Astrocyte (in vitro differentiated cells and primary cell): ENCODE measurements around the gene OSCP1.

Experiments used
- EZH2 ChIP-seq: IDR thresholded peaks from 2 replicates; pipeline ENCODE4 v1.6.1; 2012; ENCODE audit warnings: mild to moderate bottlenecking, low read length, inconsistent platforms; ENCODE audit not compliant: insufficient read depth
- TF ChIP-seq, protein P1 (sequence below): IDR thresholded peaks from 2 replicates; pipeline ENCODE4 v1.5.1; 2011; ENCODE audit warnings: low read depth, mild to moderate bottlenecking, inconsistent platforms, low read length, moderate library complexity; ENCODE audit not compliant: insufficient read depth

- TF ChIP-seq, protein P1, sequence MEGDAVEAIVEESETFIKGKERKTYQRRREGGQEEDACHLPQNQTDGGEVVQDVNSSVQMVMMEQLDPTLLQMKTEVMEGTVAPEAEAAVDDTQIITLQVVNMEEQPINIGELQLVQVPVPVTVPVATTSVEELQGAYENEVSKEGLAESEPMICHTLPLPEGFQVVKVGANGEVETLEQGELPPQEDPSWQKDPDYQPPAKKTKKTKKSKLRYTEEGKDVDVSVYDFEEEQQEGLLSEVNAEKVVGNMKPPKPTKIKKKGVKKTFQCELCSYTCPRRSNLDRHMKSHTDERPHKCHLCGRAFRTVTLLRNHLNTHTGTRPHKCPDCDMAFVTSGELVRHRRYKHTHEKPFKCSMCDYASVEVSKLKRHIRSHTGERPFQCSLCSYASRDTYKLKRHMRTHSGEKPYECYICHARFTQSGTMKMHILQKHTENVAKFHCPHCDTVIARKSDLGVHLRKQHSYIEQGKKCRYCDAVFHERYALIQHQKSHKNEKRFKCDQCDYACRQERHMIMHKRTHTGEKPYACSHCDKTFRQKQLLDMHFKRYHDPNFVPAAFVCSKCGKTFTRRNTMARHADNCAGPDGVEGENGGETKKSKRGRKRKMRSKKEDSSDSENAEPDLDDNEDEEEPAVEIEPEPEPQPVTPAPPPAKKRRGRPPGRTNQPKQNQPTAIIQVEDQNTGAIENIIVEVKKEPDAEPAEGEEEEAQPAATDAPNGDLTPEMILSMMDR: no peak
- no peak for TF ChIP-seq EZH2
These were observed 67.6 kb downstream of the OSCP1 start for GRCh38 chr1:36382669-36383068.
